Activated T-cell treated with anti-CD3 and anti-CD28 coated beads for 24 hours (primary cell): Measurements from ENCODE around the gene JMJD8.

Source experiments
- DNase-seq: peaks from one replicate; pipeline ENCODE4 v3.0.0-alpha.2; 2020; ENCODE audit warnings: low read depth

JMJD8 gene

GRCh38 chr16:659618-660017, 24.5 kb downstream of the JMJD8 start:
- DNase-seq = no peak

GRCh38 chr16:658679-659571, 25.2 kb downstream of the JMJD8 start:
- no peak for DNase-seq

GRCh38 chr16:657487-657886, 26.6 kb downstream of the JMJD8 start:
- no peak for DNase-seq

GRCh38 chr16:654034-654433, 30.1 kb downstream of the JMJD8 start:
- DNase-seq = no peak

GRCh38 chr16:652454-653305, 31.5 kb downstream of the JMJD8 start:
- no peak for DNase-seq

GRCh38 chr16:651844-652243, 32.3 kb downstream of the JMJD8 start:
- DNase-seq = no peak

- DNase-seq = no peak
Measured at GRCh38 chr16:649631-650030, 34.5 kb downstream of the JMJD8 start.

GRCh38 chr16:648781-649589, 35.1 kb downstream of the JMJD8 start, which contains the start of gene WDR90:
Gene WDR90, plus strand, starts transcription at chr16:649365. Its CDS starts 52 bp downstream, at chr16:649417.
- peak; percentile 91 for DNase-seq

- DNase-seq = no peak
Measured at GRCh38 chr16:648071-648780, 35.9 kb downstream of the JMJD8 start.

GRCh38 chr16:647173-647902, 36.8 kb downstream of the JMJD8 start:
- DNase-seq = no peak

- DNase-seq = no peak
Measured at GRCh38 chr16:646679-647172, 37.4 kb downstream of the JMJD8 start.

GRCh38 chr16:645852-646678, 38.1 kb downstream of the JMJD8 start:
- DNase-seq = no peak

- DNase-seq = no peak
Measured at GRCh38 chr16:644556-644955, 39.6 kb downstream of the JMJD8 start.

- DNase-seq = no peak
Measured at GRCh38 chr16:643050-643368, 41.1 kb downstream of the JMJD8 start.

- DNase-seq = no peak
Measured at GRCh38 chr16:642189-643049, 41.7 kb downstream of the JMJD8 start.

- DNase-seq = peak; percentile 69
Measured at GRCh38 chr16:641326-642188, 42.6 kb downstream of the JMJD8 start, which contains the start of gene MCRIP2. Gene MCRIP2, plus strand, starts transcription at chr16:641828. Its CDS starts 164 bp downstream, at chr16:641992.

- DNase-seq = no peak
Measured at GRCh38 chr16:640614-641013, 43.5 kb downstream of the JMJD8 start.

GRCh38 chr16:638836-639235, 45.3 kb downstream of the JMJD8 start:
- no peak for DNase-seq
